Ovary (tissue), 9 donors: ENCODE data around the gene CHMP2B. TPM values are rescaled to one million over a fixed set of nuclear protein-coding genes. Genes with fewer than 3 reads are reported as not detected.

ENCODE experiments used
- DNase-seq, 5 donors: peaks; one replicate each; pipeline ENCODE4 v3.0.0-alpha.2; 2019 to 2020
- H3K27ac ChIP-seq, 2 donors: fragments of 200-600 bp; one replicate each; pipeline versions ENCODE4 v1.5.1 to v1.8.0; 2019 to 2022
- H3K27me3 ChIP-seq: fragments of 200-600 bp; one replicate; pipeline ENCODE4 v1.8.0; 2022
- H3K36me3 ChIP-seq: fragments of 200-600 bp; sonication (generic); one replicate; pipeline ENCODE4 v1.5.1; 2019
- H3K4me1 ChIP-seq: one replicate; pipeline ENCODE4 v1.8.1; 2013; ENCODE audit warnings: mild to moderate bottlenecking, moderate library complexity; ENCODE audit not compliant: insufficient read depth
- H3K4me3 ChIP-seq: fragments of 200-600 bp; sonication (generic); one replicate; pipeline ENCODE4 v1.5.1; 2017
- H3K9me3 ChIP-seq, 2 donors: fragments of 200-600 bp in 1 of 2; sonication (generic) in 1 of 2; one replicate each; pipeline versions ENCODE4 v1.5.1 to v1.8.1; 2013 to 2019; ENCODE audit warnings: mild to moderate bottlenecking in 1 of 2, moderate library complexity in 1 of 2
- CTCF ChIP-seq, 3 donors: fragments of 450-650 bp in 2 of 3; fragments of 200-600 bp in 1 of 3; IDR thresholded peaks; one replicate each; pipeline versions ENCODE4 v1.5.1 to v1.8.0; 2016 to 2022; ENCODE audit warnings: antibody characterized with exemption in 3 of 3, mild to moderate bottlenecking in 1 of 3
- EP300 ChIP-seq: sonication (generic); formaldehyde crosslinking; IDR thresholded peaks from one replicate; pipeline ENCODE4 v1.6.1; 2017; ENCODE audit warnings: antibody characterized with exemption
- POLR2A ChIP-seq: fragments of 450-650 bp; IDR thresholded peaks from one replicate; pipeline ENCODE4 v1.6.1; 2017; ENCODE audit warnings: antibody characterized with exemption, mild to moderate bottlenecking, moderate library complexity
- WGBS, 3 donors: extraction: QIAGEN DNeasy Blood & Tissue Kit in 1 of 3; methylation state at CpG; one replicate each; pipeline versions ENCODE4 v1.1.5 to v1.1.7; 2013 to 2017; 5-methylcytosine and 5-hydroxymethylcytosine counted together
- intact Hi-C, 4 donors: fragments of 100-400 bp; cut with DNase I; formaldehyde crosslinking; loops; one replicate each; pipeline versions ENCODE4 v1.11.0 to v1.15.1; 2022 to 2023
- polyA plus RNA-seq, 2 donors: library from polyadenylated mRNA; stranded (reverse); fragments of 200-250 nt in 1 of 2; fragments of 350-450 nt in 1 of 2; fragmentation: Illumina TruSeq in 1 of 2; extraction: RNeasy Lipid Tissue Mini Kit (QIAGEN cat#74804) in 1 of 2; gene quantifications; one replicate each; pipeline ENCODE4 v1.2.3, GENCODE V29; 2013 to 2014
- total RNA-seq, 7 donors: library from RNA; depleted of rRNA in 2 of 7; stranded (reverse); fragments of >200 nt in 2 of 7; fragmentation: NEBNext Ultra II Directional in 3 of 7; extraction: Animal tissue kit (Norgen Biotek cat#: 25700) in 3 of 7; gene quantifications; one replicate each; pipeline versions ENCODE4 v1.1.0 to v1.2.4, GENCODE V29; 2016 to 2023
- donor health status: DM: no; HTN: no; CAD: no; lungs with moderate emphysema.
- donor health status: DM: no; HTN: no; CAD: no.
- donor health status: Bipolar disorder and iron deficiency.
- donor health status: DM: yes; HTN: yes; CAD: no.
- donor health status: DM: no; HTN: no; CAD: no.
- donor health status: DM: yes; HTN: yes; CAD: no.

CHMP2B gene
- total and polyA plus RNA-seq, 9 donors, result 26.2 to 45.3 (median 37.4) TPM

- whole genome bisulfite sequencing, 3 donors, result 91 to 94% (median 92%) methylated on average over 4 of the region's 4 CpGs
- Histone ChIP-seq H3K4me1 (no peaks in the 10 kb centered on the region), H3K4me3 (no peak overlapping the region), H3K9me3 (no peaks in the 10 kb centered on the region), H3K27ac (no peak overlapping the region), H3K36me3 (no peaks in the 10 kb centered on the region), H3K27me3 (no peaks in the 10 kb centered on the region)
- intact Hi-C loops, result no loop called here
- no peak for TF ChIP-seq EP300
- no peak for TF ChIP-seq POLR2A
- TF ChIP-seq CTCF (IDR thresholded peaks at IDR 0.05), result no peak
- DNase-seq, result no peak
These were observed 45.7 kb downstream of the CHMP2B start for GRCh38 chr3:87272718-87273341.

GRCh38 chr3:87276484-87276883 is 49.4 kb downstream of the CHMP2B start, which contains the start of gene POU1F1:
Gene POU1F1, minus strand, starts transcription at chr3:87276584. Its CDS starts 122 bp downstream, at chr3:87276462.
- no peak for TF ChIP-seq POLR2A
- no peak for TF ChIP-seq CTCF (IDR thresholded peaks at IDR 0.05)
- TF ChIP-seq EP300, result no peak
- 88 to 93% (median 92%) methylated on average over 6 of the region's 6 CpGs for WGBS, 3 donors

GRCh38 chr3:87287011-87287410 is 59.9 kb downstream of the CHMP2B start:
- TF ChIP-seq EP300 (no peak), POLR2A (no peak), CTCF (IDR thresholded peaks at IDR 0.05) (no peak)
- H3K4me3 ChIP-seq, result no peak overlapping the region
- H3K9me3 ChIP-seq, result peaks cover 0 to 2% of the 10 kb centered on the region in 2 donors
- no peak overlapping the region for H3K27ac ChIP-seq
- intact Hi-C loops, result no loop called here
- H3K4me1 ChIP-seq, result no peaks in the 10 kb centered on the region
- no peaks in the 10 kb centered on the region for H3K27me3 ChIP-seq
- H3K36me3 ChIP-seq, result no peaks in the 10 kb centered on the region
- DNase-seq, result no peak
- 26 to 52% (median 28%) methylated on average over 1 of the region's 1 CpG for WGBS, 3 donors

More at GRCh38 chr3:87276484-87276883, 49.4 kb downstream of the CHMP2B start, which contains the start of gene POU1F1:
- DNase-seq, result no peak
- Histone ChIP-seq H3K4me3 (no peak within 1 kb of the TSS), H3K27ac (no peak within 1 kb of the TSS), H3K4me1 (no peaks in the 10 kb centered on the region), H3K27me3 (no peaks in the 10 kb centered on the region), H3K36me3 (no peaks in the 10 kb centered on the region), H3K9me3 (no peaks in the 10 kb centered on the region)
- intact Hi-C loops, result no loop called here

GRCh38 chr3:87288446-87288845 is 61.3 kb downstream of the CHMP2B start:
- DNase-seq, result no peak
- Histone ChIP-seq H3K4me1 (no peaks in the 10 kb centered on the region), H3K4me3 (no peak overlapping the region), H3K27ac (no peak overlapping the region), H3K9me3 (peaks cover 0 to 2% of the 10 kb centered on the region in 2 donors), H3K27me3 (no peaks in the 10 kb centered on the region), H3K36me3 (no peaks in the 10 kb centered on the region)
- 88 to 90% (median 89%) methylated on average over 8 of the region's 8 CpGs for WGBS, 3 donors
- intact Hi-C loops, result no loop called here
- TF ChIP-seq CTCF (IDR thresholded peaks at IDR 0.05) (no peak), POLR2A (no peak), EP300 (no peak)
